HL-60 (cell line): ENCODE results near the gene IMMP2L.

Experiments
- TF ChIP-seq, protein P1 (sequence below): IDR thresholded peaks from one replicate; pipeline ENCODE4 v1.5.1; 2011; ENCODE audit warnings: low read length, control low read depth, inconsistent platforms; ENCODE audit not compliant: insufficient read depth
- TF ChIP-seq, protein P2 (sequence below): IDR thresholded peaks from 2 replicates; pipeline ENCODE4 v1.6.1; 2012; ENCODE audit warnings: low read depth; ENCODE audit not compliant: insufficient replicate concordance

GRCh38 chr7:111232249-111233084, 329.8 kb downstream of the IMMP2L start:
- TF ChIP-seq, protein P1, sequence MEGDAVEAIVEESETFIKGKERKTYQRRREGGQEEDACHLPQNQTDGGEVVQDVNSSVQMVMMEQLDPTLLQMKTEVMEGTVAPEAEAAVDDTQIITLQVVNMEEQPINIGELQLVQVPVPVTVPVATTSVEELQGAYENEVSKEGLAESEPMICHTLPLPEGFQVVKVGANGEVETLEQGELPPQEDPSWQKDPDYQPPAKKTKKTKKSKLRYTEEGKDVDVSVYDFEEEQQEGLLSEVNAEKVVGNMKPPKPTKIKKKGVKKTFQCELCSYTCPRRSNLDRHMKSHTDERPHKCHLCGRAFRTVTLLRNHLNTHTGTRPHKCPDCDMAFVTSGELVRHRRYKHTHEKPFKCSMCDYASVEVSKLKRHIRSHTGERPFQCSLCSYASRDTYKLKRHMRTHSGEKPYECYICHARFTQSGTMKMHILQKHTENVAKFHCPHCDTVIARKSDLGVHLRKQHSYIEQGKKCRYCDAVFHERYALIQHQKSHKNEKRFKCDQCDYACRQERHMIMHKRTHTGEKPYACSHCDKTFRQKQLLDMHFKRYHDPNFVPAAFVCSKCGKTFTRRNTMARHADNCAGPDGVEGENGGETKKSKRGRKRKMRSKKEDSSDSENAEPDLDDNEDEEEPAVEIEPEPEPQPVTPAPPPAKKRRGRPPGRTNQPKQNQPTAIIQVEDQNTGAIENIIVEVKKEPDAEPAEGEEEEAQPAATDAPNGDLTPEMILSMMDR = no peak
- TF ChIP-seq, protein P2, sequence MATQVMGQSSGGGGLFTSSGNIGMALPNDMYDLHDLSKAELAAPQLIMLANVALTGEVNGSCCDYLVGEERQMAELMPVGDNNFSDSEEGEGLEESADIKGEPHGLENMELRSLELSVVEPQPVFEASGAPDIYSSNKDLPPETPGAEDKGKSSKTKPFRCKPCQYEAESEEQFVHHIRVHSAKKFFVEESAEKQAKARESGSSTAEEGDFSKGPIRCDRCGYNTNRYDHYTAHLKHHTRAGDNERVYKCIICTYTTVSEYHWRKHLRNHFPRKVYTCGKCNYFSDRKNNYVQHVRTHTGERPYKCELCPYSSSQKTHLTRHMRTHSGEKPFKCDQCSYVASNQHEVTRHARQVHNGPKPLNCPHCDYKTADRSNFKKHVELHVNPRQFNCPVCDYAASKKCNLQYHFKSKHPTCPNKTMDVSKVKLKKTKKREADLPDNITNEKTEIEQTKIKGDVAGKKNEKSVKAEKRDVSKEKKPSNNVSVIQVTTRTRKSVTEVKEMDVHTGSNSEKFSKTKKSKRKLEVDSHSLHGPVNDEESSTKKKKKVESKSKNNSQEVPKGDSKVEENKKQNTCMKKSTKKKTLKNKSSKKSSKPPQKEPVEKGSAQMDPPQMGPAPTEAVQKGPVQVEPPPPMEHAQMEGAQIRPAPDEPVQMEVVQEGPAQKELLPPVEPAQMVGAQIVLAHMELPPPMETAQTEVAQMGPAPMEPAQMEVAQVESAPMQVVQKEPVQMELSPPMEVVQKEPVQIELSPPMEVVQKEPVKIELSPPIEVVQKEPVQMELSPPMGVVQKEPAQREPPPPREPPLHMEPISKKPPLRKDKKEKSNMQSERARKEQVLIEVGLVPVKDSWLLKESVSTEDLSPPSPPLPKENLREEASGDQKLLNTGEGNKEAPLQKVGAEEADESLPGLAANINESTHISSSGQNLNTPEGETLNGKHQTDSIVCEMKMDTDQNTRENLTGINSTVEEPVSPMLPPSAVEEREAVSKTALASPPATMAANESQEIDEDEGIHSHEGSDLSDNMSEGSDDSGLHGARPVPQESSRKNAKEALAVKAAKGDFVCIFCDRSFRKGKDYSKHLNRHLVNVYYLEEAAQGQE = no peak
